Gastrocnemius medialis (tissue), 4 donors: ENCODE results near the gene IL12RB2. TPM values are rescaled to one million over a fixed set of nuclear protein-coding genes. Genes with fewer than 3 reads are reported as not detected.

Experiments used
- ATAC-seq, 2 donors: fragments of 150-250 bp; one replicate each; pipeline ENCODE4 v1.9.1; 2016
- DNase-seq, 2 donors: peaks; one replicate each; pipeline ENCODE4 v3.0.0-alpha.2; 2019
- H3K27ac ChIP-seq, 4 donors: fragments of 200-600 bp; sonication (generic); 1 replicate in 1 of 4; 2 replicates in 3 of 4; pipeline ENCODE4 v1.5.1; 2016 to 2018; ENCODE audit warnings: mild to moderate bottlenecking in 2 of 4, moderate library complexity in 1 of 4
- H3K27me3 ChIP-seq, 3 donors: fragments of 200-600 bp; sonication (generic) in 2 of 3; 1 replicate in 1 of 3; 2 replicates in 2 of 3; pipeline versions ENCODE4 v1.5.1 to v1.6.0; 2016 to 2019; ENCODE audit warnings: mild to moderate bottlenecking in 1 of 3, moderate library complexity in 1 of 3
- H3K36me3 ChIP-seq, 2 donors: fragments of 200-600 bp; sonication (generic) in 1 of 2; one replicate each; pipeline ENCODE4 v1.5.1; 2017 to 2018
- H3K4me1 ChIP-seq, 2 donors: fragments of 200-600 bp; sonication (generic) in 1 of 2; one replicate each; pipeline ENCODE4 v1.5.1; 2016 to 2017; ENCODE audit warnings: mild to moderate bottlenecking in 2 of 2
- H3K4me3 ChIP-seq, 4 donors: fragments of 200-600 bp; sonication (generic) in 3 of 4; 1 replicate in 1 of 4; 2 replicates in 3 of 4; pipeline ENCODE4 v1.5.1; 2016 to 2019; ENCODE audit warnings: mild to moderate bottlenecking in 2 of 4
- H3K9me3 ChIP-seq, 3 donors: fragments of 200-600 bp; sonication (generic) in 2 of 3; 1 replicate in 1 of 3; 2 replicates in 2 of 3; pipeline ENCODE4 v1.5.1; 2016 to 2019
- CTCF ChIP-seq, 5 experiments: fragments of 450-650 bp in 3 of 5; fragments of 200-600 bp in 2 of 5; sonication (generic) in 2 of 5; IDR thresholded peaks in 4 of 5; conservative IDR thresholded peaks in 1 of 5; 1 replicate in 4 of 5; 2 replicates in 1 of 5; pipeline ENCODE4 v1.5.1; 2016 to 2019; ENCODE audit warnings: antibody characterized with exemption in 5 of 5, mild to moderate bottlenecking in 3 of 5, moderate library complexity in 3 of 5
- POLR2A ChIP-seq, 2 donors: fragments of 450-650 bp; IDR thresholded peaks; one replicate each; pipeline ENCODE4 v1.6.1; 2017; ENCODE audit warnings: antibody characterized with exemption in 2 of 2, mild to moderate bottlenecking in 2 of 2, moderate library complexity in 2 of 2
- in situ Hi-C, 4 donors: fragments of 200-750 bp; cut with MboI; loops; one replicate each; pipeline versions ENCODE4 v1.15.0 to v1.8.0; 2017; ENCODE audit warnings: low sequenced_read_pairs in 4 of 4
- intact Hi-C: fragments of 100-400 bp; cut with DNase I; formaldehyde crosslinking; loops from one replicate; pipeline ENCODE4 v1.15.1; 2023; ENCODE audit warnings: low total_unique reads
- total RNA-seq, 4 donors: library from RNA; depleted of rRNA; stranded (reverse); fragments of >200 nt; gene quantifications; one replicate each; pipeline versions ENCODE4 v1.1.0 to v1.2.3, GENCODE V29; 2016

The IL12RB2 gene
- total RNA-seq, 4 donors from 2014 or later: 3.2 to 14.0 (median 9.2) TPM

DNA sequence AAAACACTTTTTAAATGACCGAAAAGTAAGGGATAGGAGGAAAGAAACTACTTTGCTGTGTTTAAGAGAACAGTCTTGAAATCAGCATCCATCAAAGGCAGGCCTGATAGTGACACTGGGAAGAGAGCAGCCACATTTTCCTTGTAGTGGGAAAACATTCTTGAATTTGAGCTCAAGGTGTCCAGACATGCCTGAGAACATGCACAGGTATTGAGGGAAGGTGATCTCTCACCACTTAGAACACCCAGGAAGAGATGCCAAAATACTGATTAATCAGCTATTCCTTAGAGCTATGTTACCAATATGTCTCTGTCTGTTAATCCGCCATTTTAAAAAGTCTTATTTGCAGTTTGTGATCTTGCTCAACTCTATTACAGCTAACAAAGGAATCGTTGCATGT is 25.9 kb downstream of the IL12RB2 start:
- intact Hi-C loops: loop anchor here (2.0 kb wide), 1 partner anchor 15 kb away; no protein-coding TSS in a partner anchor

DNA sequence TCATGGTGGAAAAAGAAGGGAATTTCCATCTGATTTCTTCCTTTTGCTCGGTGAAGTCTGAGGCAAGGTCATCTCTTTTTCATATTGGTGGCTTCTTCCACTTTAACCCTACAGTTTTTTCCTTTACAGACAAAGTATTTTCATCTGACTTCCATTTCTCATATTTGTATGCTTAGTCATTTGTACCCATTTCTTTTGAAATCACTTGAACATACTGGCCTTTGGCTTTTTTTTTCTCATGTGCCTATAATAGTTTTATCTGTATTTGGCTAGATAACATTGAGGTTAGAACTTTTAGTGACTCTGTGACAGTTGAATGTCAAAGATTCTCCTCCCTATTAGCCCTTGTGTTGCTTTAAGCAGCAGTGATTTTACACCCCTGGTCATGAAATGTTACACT is 27.7 kb downstream of the IL12RB2 start:
- no peak overlapping the region for H3K27ac ChIP-seq
- TF ChIP-seq CTCF (IDR thresholded peaks at IDR 0.05 in 4 of 5, conservative IDR thresholded peaks at IDR 0.05 in 1 of 5): no peak
- TF ChIP-seq POLR2A (IDR thresholded peaks at IDR 0.05): no peak
- H3K27me3 ChIP-seq: no peaks in the 10 kb centered on the region
- DNase-seq: no peak
- no peak for ATAC-seq
- H3K9me3 ChIP-seq: no peaks in the 10 kb centered on the region
- no peak overlapping the region for H3K4me3 ChIP-seq
- peaks cover 10 to 16% of the 10 kb centered on the region in 2 donors for H3K4me1 ChIP-seq
- no peaks in the 10 kb centered on the region for H3K36me3 ChIP-seq
- intact Hi-C loops (no loop called here), in situ Hi-C loops (no loop called here)

More for the DNA sequence above, 25.9 kb downstream of the IL12RB2 start:
- no peaks in the 10 kb centered on the region for H3K36me3 ChIP-seq
- in situ Hi-C loops: no loop called here
- H3K4me1 ChIP-seq: no peaks in the 10 kb centered on the region
- DNase-seq (no peak), ATAC-seq (no peak)
- no peak overlapping the region for H3K27ac ChIP-seq
- H3K4me3 ChIP-seq: no peak overlapping the region
- no peaks in the 10 kb centered on the region for H3K27me3 ChIP-seq
- TF ChIP-seq POLR2A (IDR thresholded peaks at IDR 0.05): no peak
- no peak for TF ChIP-seq CTCF (IDR thresholded peaks at IDR 0.05 in 4 of 5, conservative IDR thresholded peaks at IDR 0.05 in 1 of 5)
- H3K9me3 ChIP-seq: no peaks in the 10 kb centered on the region

GRCh38 chr1:67336157-67336556 is 28.5 kb downstream of the IL12RB2 start:
- TF ChIP-seq POLR2A (IDR thresholded peaks at IDR 0.05): no peak
- no peak for TF ChIP-seq CTCF (IDR thresholded peaks at IDR 0.05 in 4 of 5, conservative IDR thresholded peaks at IDR 0.05 in 1 of 5)
- Histone ChIP-seq H3K36me3 (no peaks in the 10 kb centered on the region), H3K9me3 (no peaks in the 10 kb centered on the region), H3K27ac (no peak overlapping the region), H3K4me1 (peaks cover 14 to 20% of the 10 kb centered on the region in 2 donors), H3K27me3 (no peaks in the 10 kb centered on the region), H3K4me3 (no peak overlapping the region)
- intact Hi-C loops (no loop called here), in situ Hi-C loops (no loop called here)
- DNase-seq: no peak
- no peak for ATAC-seq

DNA sequence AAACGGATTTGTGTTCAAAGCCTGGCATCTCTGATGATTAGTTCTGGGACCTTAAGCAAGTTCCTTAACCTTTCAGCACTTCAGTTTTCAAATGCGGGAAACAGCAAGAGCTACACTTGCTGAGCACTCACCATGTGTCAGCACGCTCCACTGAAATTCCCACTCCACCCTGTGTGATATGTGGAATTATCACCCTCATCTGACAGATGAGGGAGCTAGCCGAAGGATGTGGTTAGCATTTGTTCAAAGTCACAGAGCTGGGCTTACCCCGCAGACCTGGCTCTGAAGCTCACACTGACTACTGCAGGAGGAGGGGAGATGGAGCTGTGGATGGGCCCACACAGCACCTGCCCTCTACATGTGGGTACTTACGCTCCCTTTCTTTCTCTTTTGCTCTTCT is 29.1 kb downstream of the IL12RB2 start:
- no peak for TF ChIP-seq CTCF (IDR thresholded peaks at IDR 0.05 in 4 of 5, conservative IDR thresholded peaks at IDR 0.05 in 1 of 5)
- no peak for TF ChIP-seq POLR2A (IDR thresholded peaks at IDR 0.05)
- in situ Hi-C loops: no loop called here
- no peak for ATAC-seq

DNA sequence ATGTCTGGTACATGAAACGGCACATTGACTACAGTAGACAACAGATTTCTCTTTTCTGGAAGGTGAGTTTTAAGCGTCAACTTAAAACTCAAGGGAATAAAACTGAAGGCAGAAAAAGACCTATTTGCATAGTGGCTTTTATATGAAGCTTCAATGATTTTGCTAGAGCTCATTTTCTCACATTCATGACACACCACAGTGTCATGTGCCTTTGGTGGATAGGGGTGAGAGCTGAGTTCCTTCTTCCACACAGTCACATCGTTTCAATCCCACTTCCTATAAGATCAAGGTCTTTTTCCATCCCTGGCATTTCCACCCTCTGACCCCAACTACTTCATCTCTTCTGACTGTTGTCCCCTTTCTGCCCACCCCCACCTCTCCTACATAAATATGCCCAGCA is 31.0 kb downstream of the IL12RB2 start:
- peaks cover 14 to 20% of the 10 kb centered on the region in 2 donors for H3K4me1 ChIP-seq
- DNase-seq (no peak), ATAC-seq (no peak)
- in situ Hi-C loops (no loop called here), intact Hi-C loops (loop anchor here (2.0 kb wide), 1 partner anchor 22 kb away; no protein-coding TSS in a partner anchor)
- H3K4me3 ChIP-seq: no peak overlapping the region
- TF ChIP-seq CTCF (IDR thresholded peaks at IDR 0.05 in 4 of 5, conservative IDR thresholded peaks at IDR 0.05 in 1 of 5): no peak
- no peak for TF ChIP-seq POLR2A (IDR thresholded peaks at IDR 0.05)
- no peaks in the 10 kb centered on the region for H3K9me3 ChIP-seq
- H3K27me3 ChIP-seq: no peaks in the 10 kb centered on the region
- H3K36me3 ChIP-seq: no peaks in the 10 kb centered on the region
- H3K27ac ChIP-seq: peak overlapping the region; percentile 88 to 91 (median 90)

More for the DNA sequence above, 29.1 kb downstream of the IL12RB2 start:
- H3K27me3 ChIP-seq: no peaks in the 10 kb centered on the region
- H3K27ac ChIP-seq: no peak overlapping the region
- H3K4me1 ChIP-seq: peaks cover 14 to 20% of the 10 kb centered on the region in 2 donors
- H3K4me3 ChIP-seq: no peak overlapping the region
- H3K9me3 ChIP-seq: no peaks in the 10 kb centered on the region
- no peaks in the 10 kb centered on the region for H3K36me3 ChIP-seq
- intact Hi-C loops: no loop called here
- no peak for DNase-seq
